Small intestine (tissue), 7 donors: Measurements from ENCODE around the gene ERF. TPM values are rescaled to one million over a fixed set of nuclear protein-coding genes. Genes with fewer than 3 reads are reported as not detected.

ENCODE experiments used
- DNase-seq, 2 donors: peaks; one replicate each; pipeline versions ENCODE4 v3.0.0 to v3.0.0-alpha.2; 2013
- FAIRE-seq: peaks from 2 replicates; lab custom pipeline; 2012; peaks lifted over from hg19 to GRCh38; lab: Jason Lieb, UNC
- H3K27ac ChIP-seq, 3 donors: one replicate each; pipeline ENCODE4 v1.5.1; 2013; ENCODE audit warnings: low read length in 2 of 3, mild to moderate bottlenecking in 2 of 3, control low read depth in 1 of 3, inconsistent platforms in 1 of 3, low read depth in 1 of 3, moderate library complexity in 1 of 3
- H3K27me3 ChIP-seq, 3 donors: one replicate each; pipeline ENCODE4 v1.6.1; 2013; ENCODE audit warnings: low read length in 3 of 3, inconsistent platforms in 1 of 3; ENCODE audit not compliant: control insufficient read depth in 3 of 3, insufficient read depth in 3 of 3
- H3K36me3 ChIP-seq, 3 donors: one replicate each; pipeline ENCODE4 v1.6.1; 2013; ENCODE audit warnings: low read length in 3 of 3, inconsistent platforms in 1 of 3, low read depth in 1 of 3, mild to moderate bottlenecking in 1 of 3, moderate library complexity in 1 of 3; ENCODE audit not compliant: control insufficient read depth in 3 of 3, insufficient read depth in 2 of 3
- H3K4me1 ChIP-seq, 3 donors: one replicate each; pipeline ENCODE4 v1.6.1; 2013; ENCODE audit warnings: low read length in 2 of 3, inconsistent platforms in 1 of 3, low read depth in 1 of 3, mild to moderate bottlenecking in 1 of 3, moderate library complexity in 1 of 3; ENCODE audit not compliant: control insufficient read depth in 3 of 3, insufficient read depth in 2 of 3
- H3K4me3 ChIP-seq, 3 donors: one replicate each; pipeline ENCODE4 v1.5.1; 2013; ENCODE audit warnings: low read length in 3 of 3, control low read depth in 1 of 3, inconsistent platforms in 1 of 3, low read depth in 1 of 3, mild to moderate bottlenecking in 1 of 3, moderate library complexity in 1 of 3
- H3K9me3 ChIP-seq, 2 donors: one replicate each; pipeline ENCODE4 v1.6.1; 2013; ENCODE audit warnings: low read depth in 1 of 2, low read length in 1 of 2; ENCODE audit not compliant: control insufficient read depth in 2 of 2, insufficient read depth in 1 of 2
- WGBS, 3 donors: extraction: QIAGEN DNeasy Blood & Tissue Kit; methylation state at CpG; one replicate each; pipeline ENCODE4 v1.1.7; 2013; 5-methylcytosine and 5-hydroxymethylcytosine counted together
- polyA plus RNA-seq, 4 donors: library from polyadenylated mRNA; stranded (reverse) in 3 of 4; unstranded in 1 of 4; fragments of 200-250 nt in 3 of 4; fragments of 120-200 nt in 1 of 4; gene quantifications; one replicate each; pipeline versions ENCODE4 v1.2.1 to v1.2.3, GENCODE V29; 2013
- donor health status: healthy with polysubstance abuse.
- donor health status: control.
- donor health status: control.
- donor health status: Bipolar disorder and iron deficiency.
- donor health status: healthy.

Gene ERF
- polyA plus RNA-seq, 4 donors: 28.6 to 60.7 (median 41.7) TPM

DNA sequence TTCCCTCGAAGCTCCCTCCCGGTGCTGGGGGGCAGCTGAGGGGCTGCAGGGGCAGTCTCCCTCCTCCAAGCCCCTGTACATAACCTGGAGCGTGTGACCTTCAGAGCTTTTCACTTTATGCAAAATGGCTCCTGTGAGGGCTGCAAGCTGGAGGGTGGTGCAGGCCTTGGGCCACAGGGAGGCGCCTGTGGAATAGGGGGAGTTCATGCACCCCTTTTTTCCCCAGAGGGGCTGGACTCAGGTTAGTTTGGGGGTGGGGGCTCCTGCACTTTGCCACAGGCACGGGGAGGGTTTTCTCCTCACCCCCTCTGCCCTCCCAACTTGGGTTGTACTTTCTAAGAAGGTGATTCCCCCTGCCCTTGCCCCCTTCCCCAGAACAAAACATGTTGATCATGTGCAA lies 40.4 kb upstream of the ERF start:
- no peak for DNase-seq
- Histone ChIP-seq H3K27ac (no peak overlapping the region), H3K9me3 (no peaks in the 10 kb centered on the region), H3K4me3 (no peak overlapping the region), H3K4me1 (peaks cover 0 to 33% (median 0%) of the 10 kb centered on the region in 3 donors), H3K36me3 (peaks cover 11 to 72% (median 13%) of the 10 kb centered on the region in 3 donors), H3K27me3 (no peaks in the 10 kb centered on the region)
- no peak for FAIRE-seq
- 73 to 81% (median 76%) methylated on average over 5 of the region's 5 CpGs for WGBS, 3 donors

DNA sequence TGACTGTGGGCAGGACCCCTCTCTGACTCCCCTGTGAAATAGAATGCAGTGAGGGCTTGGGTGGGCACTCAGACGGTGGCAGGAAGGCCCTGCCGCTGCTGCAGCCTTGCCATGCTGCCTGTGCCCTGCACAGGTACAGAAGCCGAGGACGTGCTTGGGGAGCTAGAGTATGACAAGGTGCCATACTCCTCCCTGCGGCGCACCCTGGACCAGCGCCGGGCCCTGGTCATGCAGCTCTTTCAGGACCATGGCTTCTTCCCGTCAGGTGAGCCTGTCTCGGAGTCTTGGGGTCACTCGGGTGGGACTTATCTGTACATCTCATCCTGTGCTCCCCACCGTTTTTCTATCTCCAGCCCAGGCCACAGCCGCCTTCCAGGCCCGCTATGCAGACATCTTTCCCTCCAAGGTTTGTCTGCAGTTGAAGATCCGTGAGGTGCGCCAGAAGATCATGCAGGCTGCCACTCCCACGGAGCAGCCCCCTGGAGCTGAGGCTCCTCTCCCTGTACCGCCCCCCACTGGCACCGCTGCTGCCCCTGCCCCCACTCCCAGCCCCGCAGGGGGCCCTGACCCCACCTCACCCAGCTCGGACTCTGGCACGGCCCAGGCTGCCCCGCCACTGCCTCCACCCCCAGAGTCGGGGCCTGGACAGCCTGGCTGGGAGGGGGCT lies 39.7 kb upstream of the ERF start:
- no peaks in the 10 kb centered on the region for H3K27me3 ChIP-seq
- no peak overlapping the region for H3K4me3 ChIP-seq
- WGBS, 3 donors: 83 to 87% (median 84%) methylated on average over 23 to 24 of the region's 24 CpGs
- H3K4me1 ChIP-seq: peaks cover 0 to 33% (median 0%) of the 10 kb centered on the region in 3 donors
- no peak overlapping the region for H3K27ac ChIP-seq
- peaks cover 13 to 73% (median 14%) of the 10 kb centered on the region in 3 donors for H3K36me3 ChIP-seq
- H3K9me3 ChIP-seq: no peaks in the 10 kb centered on the region
- DNase-seq (no peak), FAIRE-seq (no peak)

DNA sequence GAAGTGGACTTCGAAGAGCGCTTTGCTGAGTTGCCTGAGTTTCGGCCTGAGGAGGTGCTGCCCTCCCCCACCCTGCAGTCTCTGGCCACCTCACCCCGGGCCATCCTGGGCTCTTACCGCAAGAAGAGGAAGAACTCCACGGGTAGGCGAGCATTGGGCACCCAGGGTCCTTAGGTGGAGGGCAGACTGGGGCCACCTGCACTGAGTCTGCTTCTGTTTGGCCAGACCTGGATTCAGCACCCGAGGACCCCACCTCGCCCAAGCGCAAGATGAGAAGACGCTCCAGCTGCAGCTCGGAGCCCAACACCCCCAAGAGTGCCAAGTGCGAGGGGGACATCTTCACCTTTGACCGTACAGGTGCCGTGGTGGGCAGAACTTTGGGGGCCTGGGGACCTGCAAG lies 39.0 kb upstream of the ERF start:
- H3K36me3 ChIP-seq: peaks cover 13 to 80% (median 15%) of the 10 kb centered on the region in 3 donors
- DNase-seq: no peak
- no peak overlapping the region for H3K27ac ChIP-seq
- H3K9me3 ChIP-seq: no peaks in the 10 kb centered on the region
- peaks cover 0 to 33% (median 0%) of the 10 kb centered on the region in 3 donors for H3K4me1 ChIP-seq
- no peak overlapping the region for H3K4me3 ChIP-seq
- WGBS, 3 donors: 93 to 98% (median 94%) methylated on average over 15 of the region's 15 CpGs
- FAIRE-seq: no peak
- H3K27me3 ChIP-seq: no peaks in the 10 kb centered on the region

DNA sequence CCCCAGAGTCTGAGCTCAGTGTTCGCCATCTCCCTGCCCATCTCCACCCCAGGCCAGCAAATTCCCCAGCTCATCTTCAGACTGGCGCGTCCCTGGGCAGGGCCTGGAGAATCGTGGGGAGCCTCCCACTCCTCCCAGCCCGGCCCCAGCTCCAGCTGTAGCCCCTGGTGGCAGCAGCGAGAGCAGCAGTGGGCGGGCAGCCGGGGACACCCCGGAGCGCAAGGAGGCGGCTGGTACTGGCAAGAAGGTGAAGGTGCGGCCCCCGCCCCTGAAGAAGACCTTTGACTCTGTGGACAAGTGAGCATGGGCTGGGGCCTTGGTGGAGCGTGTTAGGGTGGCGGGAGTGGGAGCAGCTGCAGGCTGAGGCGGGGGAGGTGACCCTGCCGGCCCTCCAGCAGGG lies 38.6 kb upstream of the ERF start:
- Histone ChIP-seq H3K27me3 (no peaks in the 10 kb centered on the region), H3K27ac (no peak overlapping the region), H3K4me3 (no peak overlapping the region), H3K36me3 (peaks cover 13 to 84% (median 15%) of the 10 kb centered on the region in 3 donors), H3K4me1 (peaks cover 0 to 33% (median 0%) of the 10 kb centered on the region in 3 donors), H3K9me3 (no peaks in the 10 kb centered on the region)
- WGBS, 3 donors: 85 to 92% (median 91%) methylated on average over 16 to 17 of the region's 17 CpGs
- FAIRE-seq: no peak
- DNase-seq: no peak

DNA sequence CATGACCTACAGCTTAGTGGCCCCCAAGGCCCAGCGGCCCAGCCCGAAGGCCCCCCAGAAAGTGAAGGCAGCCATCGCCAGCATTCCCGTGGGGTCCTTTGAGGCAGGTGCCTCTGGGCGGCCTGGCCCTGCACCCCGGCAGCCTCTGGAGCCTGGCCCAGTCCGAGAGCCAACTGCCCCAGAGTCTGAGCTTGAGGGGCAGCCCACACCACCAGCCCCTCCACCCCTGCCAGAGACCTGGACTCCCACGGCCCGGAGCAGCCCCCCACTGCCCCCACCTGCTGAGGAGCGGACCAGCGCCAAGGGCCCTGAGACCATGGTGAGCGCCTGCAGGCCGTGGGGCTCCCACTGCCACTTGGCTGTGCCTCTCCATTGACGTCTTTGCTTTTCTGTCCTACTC lies 38.0 kb upstream of the ERF start:
- Histone ChIP-seq H3K27me3 (no peaks in the 10 kb centered on the region), H3K4me3 (no peak overlapping the region), H3K4me1 (peaks cover 0 to 33% (median 0%) of the 10 kb centered on the region in 3 donors), H3K36me3 (peaks cover 17 to 89% (median 19%) of the 10 kb centered on the region in 3 donors), H3K9me3 (no peaks in the 10 kb centered on the region), H3K27ac (no peak overlapping the region)
- 90 to 93% (median 92%) methylated on average over 14 of the region's 14 CpGs for WGBS, 3 donors
- FAIRE-seq: no peak
- DNase-seq: no peak

DNA sequence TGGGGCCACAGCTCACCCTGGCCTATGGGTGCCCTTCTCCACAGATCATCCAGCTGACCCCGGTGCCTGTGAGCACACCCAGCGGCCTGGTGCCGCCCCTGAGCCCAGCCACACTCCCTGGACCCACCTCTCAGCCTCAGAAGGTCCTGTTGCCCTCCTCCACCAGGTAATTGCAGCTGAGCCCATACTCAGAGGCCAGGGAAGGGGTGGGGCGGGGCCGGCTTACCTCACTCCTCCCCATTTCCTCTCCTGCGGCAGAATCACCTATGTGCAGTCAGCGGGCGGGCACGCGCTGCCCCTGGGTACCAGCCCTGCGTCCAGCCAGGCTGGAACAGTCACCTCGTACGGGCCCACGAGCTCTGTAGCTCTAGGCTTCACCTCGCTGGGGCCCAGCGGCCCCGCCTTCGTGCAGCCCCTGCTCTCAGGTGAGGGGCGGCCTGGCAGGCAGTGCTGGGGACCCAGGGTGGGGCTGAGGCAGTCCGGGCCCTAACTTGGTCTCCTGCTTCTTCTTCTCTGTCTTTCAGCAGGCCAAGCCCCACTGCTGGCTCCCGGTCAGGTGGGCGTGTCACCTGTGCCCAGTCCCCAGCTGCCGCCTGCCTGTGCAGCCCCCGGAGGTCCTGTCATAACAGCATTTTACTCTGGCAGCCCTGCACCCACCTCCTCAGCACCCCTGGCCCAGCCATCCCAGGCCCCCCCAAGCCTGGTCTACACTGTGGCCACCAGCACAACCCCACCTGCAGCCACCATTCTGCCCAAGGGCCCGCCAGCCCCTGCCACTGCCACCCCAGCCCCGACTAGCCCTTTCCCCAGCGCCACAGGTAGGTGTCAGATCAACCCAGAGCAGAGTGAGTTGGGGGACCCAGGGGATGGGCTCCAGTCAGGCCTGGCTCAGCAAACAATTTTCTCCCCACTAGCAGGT lies 37.4 kb upstream of the ERF start:
- peaks cover 22 to 96% (median 23%) of the 10 kb centered on the region in 3 donors for H3K36me3 ChIP-seq
- peak in 1 of 2 donors; percentile 89 for DNase-seq
- FAIRE-seq: no peak
- WGBS, 3 donors: 83 to 88% (median 84%) methylated on average over 23 to 27 of the region's 27 CpGs
- H3K27me3 ChIP-seq: no peaks in the 10 kb centered on the region
- no peak overlapping the region for H3K4me3 ChIP-seq
- peak overlapping the region in 1 of 3 donors; percentile 73 for H3K27ac ChIP-seq
- H3K9me3 ChIP-seq: no peaks in the 10 kb centered on the region
- peaks cover 0 to 33% (median 0%) of the 10 kb centered on the region in 3 donors for H3K4me1 ChIP-seq

DNA sequence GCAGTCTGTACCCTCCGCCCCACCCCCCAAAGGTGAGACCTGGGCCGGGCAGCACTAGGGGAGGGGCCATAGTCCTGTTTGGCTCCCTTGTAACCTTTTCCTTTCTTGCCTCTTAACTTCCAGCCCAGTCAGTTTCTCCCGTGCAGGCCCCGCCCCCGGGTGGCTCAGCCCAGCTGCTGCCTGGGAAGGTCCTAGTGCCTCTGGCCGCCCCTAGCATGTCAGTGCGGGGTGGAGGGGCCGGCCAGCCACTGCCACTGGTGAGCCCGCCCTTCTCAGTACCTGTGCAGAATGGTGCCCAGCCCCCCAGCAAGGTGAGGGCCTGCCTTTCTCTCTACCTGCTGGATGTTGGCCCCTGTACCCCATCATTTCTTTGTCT lies 36.5 kb upstream of the ERF start:
- no peaks in the 10 kb centered on the region for H3K27me3 ChIP-seq
- no peak overlapping the region for H3K4me3 ChIP-seq
- H3K36me3 ChIP-seq: peaks cover 22 to 95% (median 23%) of the 10 kb centered on the region in 3 donors
- H3K9me3 ChIP-seq: no peaks in the 10 kb centered on the region
- peaks cover 0 to 36% (median 0%) of the 10 kb centered on the region in 3 donors for H3K4me1 ChIP-seq
- peak overlapping the region in 1 of 3 donors; percentile 73 for H3K27ac ChIP-seq
- 45 to 57% (median 52%) methylated on average over 9 of the region's 9 CpGs for WGBS, 3 donors
- DNase-seq: peak in 1 of 2 donors; percentile 60
- no peak for FAIRE-seq
